ENCODE data around the gene CRACR2B.

The CRACR2B gene

DNA sequence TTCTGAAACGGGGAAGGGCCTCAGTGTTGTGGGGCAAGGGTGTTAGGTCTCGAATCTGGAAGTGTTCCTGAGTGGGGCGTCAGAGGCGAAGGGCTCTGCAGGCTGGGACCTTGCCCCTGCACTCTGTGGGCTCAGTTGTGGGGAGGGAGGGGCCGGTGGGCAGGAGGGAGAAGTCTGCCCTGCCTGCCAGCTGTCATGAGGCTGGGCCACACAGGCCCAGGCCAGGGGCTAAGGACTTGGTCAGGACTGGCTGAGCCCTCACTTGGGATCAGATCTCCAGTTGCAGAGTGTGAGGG is at the start of gene CRACR2B:
TSS of gene CRACR2B (plus strand) at position 23 of the 296 bp plus-strand sequence. CDS start 689 bp downstream, outside the sequence.
- DNase-seq: no peak

DNA sequence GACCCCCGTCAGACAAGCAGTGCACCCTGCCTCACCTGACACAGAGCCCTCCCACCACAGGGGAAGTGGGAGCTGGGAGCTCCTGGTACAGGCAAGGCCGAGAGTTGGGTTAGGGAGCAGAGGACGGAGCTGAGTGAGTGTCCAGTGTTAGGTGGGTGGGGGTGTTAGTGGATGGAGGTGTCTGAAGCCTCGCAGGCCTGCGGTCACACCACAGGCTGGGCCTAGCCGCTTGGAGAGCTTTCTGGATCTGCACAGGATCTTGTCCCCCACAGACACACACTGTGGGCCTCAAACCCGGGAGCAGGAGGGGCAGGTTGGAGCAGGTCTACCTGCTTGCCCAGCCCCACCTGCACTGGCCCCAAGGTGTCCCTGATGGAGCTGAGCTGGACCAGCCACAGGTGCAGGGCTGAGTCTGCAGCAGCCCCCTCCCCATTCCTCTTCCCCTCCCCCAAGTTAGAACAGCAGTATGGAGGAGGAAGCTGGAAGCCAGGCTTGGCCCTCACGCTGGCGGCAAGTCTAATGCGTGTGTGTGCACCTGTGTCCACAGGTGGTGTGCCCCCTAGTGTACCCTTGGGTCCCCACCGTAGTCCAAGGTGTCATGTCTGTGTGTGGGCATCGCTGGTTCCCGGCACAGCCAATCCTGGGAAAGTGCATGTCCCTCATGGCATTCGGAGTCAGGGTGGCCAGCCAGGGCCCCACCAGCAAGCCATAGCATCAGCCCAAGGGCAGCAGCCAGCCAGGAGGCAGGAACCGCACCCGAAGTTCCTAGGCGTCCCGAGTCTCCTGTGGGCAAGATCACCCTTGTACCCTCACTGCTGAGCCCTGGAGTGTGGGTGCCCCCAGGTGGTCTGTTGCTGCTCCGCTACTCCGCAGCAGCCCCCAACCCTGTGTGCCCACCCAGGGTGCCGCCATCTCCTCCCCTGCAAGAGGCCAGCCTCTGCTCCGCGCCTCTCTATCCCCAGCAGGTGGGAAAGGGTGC is 48.5 kb upstream of the CRACR2B start:
- DNase-seq: no peak

DNA sequence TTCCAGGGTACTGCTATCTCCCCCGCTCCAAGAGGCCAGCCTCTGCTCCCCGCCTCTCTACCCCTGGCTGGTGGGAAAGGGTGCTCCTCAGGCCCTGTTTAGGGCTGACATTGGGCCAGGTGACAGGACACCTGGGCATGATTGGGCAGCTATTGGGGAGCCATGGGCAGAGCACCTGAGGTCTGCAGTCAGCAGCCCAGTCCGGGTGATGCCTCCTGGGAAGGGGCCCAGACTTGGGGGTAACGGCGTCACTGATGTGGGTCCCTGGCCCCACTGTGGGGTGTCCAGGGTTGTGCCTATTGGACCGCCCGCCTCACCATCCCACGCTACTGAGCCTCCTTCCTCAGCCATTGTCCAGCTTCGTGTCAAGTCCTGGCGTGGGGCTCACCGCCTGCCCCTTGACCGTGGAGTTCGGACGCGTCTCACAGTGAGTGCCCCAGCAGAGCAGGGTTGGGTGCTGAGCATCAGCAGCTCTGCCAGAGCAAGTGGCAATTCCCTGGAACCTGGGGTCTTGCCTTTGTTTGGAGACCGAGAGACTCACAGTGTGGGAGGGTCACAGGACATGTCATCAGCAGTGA is 47.7 kb upstream of the CRACR2B start:
- DNase-seq: no peak

DNA sequence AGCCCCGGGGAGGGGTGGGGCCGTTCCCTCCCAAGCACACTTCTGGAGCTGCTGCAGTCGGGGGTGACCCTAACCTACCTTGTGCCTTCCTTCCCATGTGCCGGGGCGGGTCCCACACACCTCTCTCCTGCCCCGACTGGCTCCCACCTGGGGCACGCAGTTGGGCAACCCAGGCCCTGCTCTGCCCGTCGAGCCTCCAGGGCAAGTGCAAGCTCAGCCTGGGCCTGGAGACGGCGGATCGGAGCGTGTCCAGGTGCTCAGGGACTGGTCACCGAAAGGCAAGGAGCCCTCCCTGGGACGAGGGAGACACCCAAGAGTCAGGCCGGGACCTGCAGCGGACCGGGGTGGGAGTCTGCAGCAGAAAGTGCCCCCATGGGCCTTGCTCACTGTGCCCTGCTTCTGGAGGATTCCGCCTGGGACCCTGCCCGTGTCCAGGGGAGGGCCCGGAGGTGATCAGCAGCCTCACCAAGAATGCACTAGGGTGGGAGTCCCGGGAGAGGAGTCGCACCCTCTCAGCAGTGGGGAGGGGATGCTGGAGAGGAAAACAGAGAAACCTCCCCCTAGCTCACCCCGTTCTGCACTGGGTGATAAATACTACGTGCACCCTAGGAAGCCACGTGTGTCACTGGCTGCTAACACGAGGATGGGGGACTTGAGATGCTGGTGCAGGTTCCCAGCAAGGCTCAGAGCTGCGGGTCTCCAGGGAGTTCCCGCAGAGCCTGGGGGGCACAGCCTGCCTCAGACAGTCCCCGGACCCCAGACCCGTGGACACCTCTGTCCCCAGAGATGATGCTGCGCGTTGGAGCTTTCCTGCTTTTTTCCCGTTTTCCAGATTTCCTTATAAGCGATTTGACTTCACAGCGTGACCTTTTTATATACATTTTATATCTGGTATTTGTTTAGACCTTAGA is 45.2 kb upstream of the CRACR2B start:
- DNase-seq: no peak

DNA sequence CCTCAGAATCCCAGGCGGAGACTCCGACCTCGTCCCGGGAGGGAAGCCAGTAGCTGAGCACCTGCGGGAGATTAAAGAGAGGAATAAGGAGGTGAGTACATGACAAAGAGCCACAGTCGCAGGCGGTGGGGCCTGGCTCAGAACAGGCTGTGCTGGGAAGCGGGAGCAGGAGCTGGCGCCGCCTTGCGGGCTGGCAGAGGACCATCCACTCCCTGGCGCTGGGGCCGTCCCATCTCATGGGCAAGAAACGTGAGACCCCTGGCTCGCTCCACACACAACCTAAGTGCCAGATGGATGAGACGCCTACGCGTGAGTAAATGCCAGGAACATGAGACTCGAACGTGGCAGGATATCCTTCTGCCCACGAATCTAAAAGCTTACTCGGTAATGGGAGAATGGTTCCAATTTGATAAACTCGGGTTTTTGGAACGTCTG is 44.1 kb upstream of the CRACR2B start:
- peak; percentile 86 to 95 for DNase-seq

DNA sequence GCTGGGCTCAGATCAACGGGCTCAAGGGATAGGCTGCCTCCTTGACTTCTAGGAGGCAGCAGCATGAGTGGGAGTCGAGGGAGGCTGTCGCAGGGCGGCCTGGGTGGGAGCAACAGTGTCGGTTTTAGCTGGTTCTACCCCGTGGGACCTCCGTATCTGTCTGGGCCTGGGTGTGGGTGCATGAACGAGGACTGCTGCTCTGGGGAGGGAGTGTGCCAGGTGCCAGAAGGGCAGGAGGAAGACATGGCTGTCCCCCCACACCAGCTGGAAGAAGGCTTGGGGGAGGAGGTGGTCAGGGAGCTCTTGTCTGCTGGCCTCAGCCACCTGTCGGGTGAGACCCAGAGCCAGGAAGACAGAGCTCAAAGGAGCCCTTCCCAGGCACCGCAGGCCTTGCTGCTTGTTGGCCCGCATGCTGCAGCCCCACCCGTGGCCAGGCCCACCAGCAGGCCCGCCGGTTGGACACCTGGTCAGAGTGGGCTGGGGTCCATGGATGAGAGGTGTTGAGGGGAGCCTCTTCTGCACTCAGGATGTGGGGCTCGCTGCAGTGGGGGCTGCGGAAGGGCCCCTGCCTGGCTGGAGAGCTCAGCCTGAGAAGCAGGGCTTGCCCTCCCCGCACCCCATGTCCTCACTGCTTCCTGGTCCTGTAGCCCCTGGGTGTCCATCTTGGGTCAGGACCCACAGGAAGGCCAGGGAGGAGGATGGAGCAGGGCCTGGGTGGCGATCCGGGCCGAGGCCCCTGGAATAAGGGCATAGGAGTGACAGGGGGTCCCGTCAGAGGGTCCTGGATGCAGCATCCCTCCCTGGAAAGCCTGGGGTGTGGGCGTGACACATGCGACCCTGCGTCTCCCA is 41.3 kb upstream of the CRACR2B start:
- DNase-seq: no peak

DNA sequence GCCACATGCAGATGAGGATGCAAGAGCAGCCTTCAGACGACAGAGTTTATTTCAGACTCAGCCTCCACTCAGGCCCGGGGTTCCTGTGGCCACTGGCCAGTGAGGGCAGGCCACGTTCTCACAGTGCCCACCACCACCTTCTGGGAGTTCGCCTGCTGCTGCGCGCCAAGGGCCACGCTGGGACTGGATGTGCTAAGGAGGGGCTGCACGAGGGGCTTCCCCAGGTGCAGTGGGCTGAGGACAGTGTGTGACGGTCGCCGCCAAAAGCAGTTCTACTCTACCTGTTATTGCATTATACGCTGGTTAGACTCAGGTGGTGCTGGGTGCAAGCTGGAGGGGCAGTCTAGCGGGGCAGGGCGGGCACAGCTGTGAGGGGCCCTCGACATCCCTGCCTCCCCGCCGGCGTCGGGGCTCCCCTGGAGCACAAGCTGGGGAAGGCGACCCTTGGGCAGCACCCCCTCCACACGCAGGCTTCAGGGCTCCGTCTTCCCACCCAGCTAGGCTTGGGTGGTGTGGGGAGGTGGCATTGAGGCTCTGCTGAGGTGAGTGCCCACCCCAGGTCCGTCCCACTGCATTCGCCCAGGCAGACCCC is 40.5 kb upstream of the CRACR2B start:
- no peak for DNase-seq

DNA sequence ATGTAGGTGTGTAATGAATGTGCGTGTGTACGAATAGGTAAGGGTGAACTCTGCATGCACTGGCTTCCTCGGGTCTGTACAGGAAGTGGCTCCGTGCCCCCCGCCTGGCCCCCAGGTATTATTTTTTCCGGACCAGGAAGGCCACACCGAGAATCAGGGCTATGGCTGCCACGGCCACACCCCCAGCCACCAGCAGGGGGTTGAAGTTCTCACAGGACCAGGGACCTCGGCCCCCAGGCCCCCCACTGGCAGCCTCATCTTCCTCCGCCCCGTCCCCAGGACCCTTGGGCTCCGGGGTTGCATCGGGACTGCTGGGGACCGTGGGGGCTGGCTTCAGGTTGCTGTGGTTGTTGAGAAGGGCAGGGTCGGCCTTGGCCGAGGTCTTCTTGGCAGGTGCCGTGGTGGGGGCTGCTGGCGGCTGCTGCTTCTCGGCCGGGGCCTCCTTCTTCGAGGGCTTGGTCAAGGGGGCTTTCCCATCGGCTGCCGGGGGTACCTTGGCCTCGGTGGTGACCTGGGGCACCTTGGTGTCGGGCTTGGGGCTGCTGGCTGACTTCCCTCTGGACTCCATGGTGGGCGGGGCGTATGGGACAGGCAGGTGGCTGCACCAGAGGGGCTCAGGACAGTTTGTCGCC is 39.6 kb upstream of the CRACR2B start:
- DNase-seq: no peak

DNA sequence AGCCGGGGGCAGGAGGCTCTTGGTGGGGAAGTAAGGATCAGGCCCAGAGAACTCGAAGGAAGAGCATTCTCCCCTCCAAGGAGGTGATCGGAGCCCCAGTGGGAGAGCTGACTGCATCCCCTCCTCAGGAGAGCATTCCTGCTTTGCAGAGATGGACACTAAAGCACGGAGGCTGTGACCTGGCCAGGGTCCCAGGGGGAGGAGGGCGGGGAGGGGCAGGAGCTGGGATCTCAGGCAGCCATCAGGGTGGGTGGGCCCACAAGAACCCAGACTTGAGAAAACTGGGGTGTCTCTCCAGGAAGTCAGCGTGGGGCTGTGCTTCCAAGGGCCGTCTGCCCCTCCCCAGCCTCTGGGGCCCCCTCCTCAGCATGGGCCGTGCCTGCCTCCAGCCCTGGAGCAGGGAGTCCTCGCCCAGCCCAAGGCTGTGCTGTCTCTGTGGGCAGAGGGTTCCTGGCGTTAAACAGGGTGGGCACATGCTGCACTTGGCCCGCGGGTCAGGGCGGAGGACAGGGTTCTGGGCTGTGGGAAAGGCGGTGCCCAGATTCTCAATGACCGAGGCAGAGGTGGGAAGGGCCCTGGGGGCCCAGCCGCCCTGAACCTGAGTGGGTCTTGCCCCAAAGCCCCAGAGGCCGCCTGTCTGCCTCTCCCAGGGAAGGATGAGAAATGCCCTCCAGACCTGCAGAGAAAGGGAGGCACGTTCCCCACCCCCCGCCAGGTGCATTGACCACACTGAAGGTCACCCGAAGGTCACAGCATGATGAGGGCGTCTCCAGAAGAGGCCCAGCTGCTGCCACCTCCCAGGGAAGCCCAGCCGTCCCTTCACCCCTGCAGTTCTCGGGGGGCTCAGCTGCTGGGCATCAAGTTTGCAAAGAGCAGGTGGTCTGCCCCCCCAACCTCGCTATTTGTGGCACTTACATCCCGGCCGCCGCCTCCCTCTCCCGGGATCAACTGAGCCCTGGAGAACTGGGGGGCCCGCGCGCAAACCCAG is 38.5 kb upstream of the CRACR2B start:
- DNase-seq: no peak

DNA sequence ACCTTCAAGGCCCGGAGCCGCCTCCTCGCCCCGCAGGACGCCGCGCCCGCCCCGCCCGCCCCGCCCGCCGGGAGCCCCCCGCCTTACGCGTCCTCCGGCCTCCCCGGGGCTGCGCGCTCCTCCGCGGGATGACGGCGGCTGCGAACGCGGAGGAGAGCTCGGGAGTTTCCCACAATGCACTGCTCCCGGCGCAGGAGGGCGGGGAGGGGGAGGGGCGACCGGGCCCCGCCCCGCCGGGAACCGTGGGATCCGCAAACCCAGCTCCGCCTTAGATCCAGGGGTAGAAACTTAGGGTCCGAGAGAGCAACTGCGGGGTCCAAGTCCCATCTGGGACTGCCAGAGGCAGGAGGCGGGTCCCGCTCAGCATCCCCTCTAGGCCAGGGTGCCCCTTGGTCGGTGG is 37.8 kb upstream of the CRACR2B start, which contains the start of gene CEND1:
TSS of gene CEND1 (minus strand) at position 148 of the 400 bp plus-strand sequence. CDS start 1,514 bp downstream, outside the sequence.
- no peak for DNase-seq

DNA sequence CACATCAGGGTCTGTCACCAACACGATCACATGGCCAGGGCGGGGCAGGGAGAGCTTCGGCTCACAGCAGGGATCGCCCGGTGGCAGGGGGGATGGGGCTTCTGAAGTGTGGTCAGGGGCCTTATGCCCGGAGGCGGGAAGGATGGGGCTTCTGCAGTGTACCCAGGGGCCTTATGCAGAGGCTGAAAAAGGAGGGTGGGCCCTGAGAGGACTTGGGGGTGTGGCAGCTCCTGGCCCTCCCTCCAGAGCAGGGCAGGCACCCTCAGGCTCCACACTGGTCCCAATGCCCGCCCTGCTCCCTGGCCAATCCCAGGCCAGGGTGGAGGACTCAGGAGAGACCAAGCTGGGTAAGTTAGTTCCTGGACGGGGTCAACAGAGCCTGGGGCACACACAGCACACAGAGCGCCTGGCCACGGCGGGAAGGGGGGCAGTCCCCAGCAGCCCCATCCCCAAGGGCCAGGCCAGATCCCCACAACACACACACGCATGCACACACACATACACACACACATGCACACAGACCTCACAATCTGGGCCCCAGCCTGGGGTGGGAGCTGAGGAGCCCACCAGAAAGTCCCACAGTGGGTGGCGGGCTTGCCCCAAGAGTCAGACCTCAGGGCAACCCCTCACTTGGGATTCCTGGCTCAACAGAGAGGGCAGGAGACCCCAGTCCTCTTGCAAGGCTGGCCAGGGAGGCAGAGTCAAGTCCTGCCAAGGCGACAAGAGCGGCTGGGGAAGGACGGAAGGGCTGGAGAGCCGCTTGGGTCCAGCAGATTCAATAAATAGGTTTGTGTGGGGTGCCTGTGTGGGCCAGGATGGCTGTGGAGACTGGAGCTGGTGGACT is 36.8 kb upstream of the CRACR2B start:
- DNase-seq: no peak

DNA sequence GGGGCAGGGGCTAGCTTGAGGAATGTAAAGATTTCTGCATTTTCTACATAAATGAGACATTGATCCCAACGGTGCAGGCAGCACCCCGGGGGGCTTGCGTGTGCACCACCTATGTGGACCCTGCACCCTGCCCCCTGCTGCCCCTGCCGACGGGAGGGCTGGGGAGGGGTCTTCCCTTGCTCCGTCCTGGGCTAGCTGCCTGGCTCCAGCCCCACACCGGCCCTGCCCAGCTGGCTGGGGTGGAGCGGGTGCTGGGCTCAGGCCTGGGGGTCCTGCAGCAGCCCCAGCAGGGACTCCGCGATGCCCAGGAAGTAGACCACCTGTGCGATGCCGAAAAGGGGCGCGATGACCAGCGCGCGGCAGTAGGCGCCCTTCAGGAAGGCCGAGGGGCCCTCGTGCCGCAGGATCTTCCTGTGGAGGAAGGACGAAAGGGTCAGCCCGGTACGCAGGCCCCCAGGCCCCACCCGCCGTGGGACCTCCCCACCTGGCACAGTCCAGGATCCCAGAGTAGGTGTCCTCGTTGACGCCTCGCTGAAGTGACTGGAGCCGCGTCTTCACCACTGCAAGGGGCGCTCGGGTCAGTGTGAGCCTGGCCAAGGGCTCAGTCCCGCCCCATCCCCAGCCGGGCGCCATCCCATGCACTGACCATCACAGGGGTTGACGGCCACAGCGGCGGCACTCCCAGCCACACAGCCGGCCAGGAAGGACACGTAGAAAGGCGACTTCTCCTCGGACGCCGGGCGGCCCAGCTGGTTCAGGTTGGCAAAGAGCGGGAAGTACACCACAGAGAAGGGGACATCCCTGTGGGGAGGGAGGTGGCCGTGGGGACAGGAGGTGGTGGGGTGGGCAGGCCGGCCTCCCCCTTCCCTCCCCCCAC is 35.8 kb upstream of the CRACR2B start:
- DNase-seq: no peak

DNA sequence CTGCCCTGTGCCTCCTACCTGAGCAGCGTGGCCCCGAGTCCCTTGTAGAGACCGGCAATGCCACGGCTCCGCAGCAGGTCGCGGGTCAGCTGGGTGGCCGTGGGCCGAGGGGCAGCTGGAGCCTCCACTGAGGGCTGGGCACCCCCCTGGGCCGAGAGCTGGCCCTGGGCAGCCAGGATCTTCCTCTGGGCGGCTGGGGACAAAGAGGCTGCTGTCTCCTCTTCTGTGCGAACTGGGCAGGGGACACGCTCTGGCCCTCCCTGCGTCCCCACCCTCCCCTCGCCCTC is 35.2 kb upstream of the CRACR2B start:
- DNase-seq: no peak

DNA sequence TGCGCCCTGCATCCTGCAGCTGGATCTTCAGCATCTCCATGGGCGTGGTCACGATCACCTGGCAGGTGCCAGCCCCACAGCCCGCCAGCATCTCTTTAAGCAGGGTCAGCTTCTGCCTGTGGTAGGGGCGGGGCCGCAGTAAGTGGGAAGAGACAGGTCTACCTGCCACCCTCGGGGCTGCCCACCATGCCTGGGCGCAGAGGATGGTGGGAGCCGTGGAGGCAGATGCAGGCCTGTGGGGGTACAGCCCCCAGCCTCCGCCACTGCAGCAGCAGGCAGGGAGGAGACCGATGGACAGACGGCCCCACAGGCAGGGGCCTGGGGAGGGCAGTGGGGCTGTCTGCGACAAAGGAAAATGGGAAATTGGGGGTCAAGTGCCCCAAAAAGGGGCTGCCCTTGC is 34.8 kb upstream of the CRACR2B start:
- no peak for DNase-seq

DNA sequence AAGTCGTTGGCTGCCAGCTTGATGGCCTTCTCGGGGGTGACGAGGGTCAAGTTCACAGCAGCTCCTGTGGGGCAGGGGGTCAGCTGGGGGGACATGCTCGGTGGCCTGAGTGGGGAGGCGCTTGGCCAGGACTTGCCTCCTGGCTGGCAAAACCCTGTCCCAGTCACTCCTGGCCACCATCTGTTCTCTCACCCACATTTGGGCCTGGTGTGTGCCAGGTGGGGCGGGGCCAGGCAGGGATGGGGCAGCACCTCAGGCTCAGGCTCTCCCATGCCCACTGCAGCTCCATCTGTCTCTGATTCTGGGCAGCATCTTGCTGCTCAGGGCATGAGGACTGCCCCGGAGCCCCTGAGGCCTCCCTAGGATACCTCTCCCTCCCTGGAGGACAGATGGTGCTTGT is 34.2 kb upstream of the CRACR2B start:
- peak; percentile 71 to 89 for DNase-seq

DNA sequence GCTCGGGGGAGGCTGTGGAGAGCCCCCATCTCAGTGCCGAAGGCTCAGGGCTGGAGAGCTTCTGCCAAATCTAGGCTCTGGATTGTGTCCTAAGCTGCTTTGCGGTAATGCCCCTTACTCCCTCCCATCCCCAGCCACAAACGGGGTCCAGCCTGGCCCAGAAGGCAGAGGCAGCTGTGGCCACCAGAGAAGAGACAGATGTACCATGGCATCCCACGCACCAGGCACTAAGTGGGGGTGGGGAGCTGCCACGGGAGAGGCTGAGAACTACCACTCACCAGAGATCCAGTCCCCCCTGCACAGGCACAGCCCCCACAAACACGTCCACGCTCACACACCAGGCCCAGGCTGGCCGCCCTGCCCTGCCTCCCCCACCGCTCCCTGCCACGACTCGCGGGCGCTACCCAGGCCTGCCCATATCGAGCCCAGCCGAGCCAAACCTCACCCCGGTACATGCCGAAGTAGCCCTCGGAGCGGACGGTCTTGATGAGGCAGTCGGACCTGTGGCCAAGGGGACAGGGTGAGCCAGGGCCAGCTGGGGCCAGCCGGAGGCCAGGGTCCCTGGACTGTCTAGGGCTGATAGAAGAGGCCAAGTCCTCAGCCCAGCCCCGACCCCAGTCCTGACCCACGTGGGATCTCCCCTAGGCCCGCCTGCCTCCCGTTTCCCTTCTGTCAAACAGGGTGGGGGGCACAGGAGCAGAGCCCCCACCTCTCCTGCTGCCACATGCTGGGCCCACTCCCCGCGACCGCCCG is 33.5 kb upstream of the CRACR2B start:
- DNase-seq: no peak

Data from NCI-H446 (cell line).